HepG2 (cell line): ENCODE results near the gene ATP8A2. TPM values are rescaled to one million over a fixed set of nuclear protein-coding genes. Genes with fewer than 3 reads are reported as not detected.

Source experiments
- ATAC-seq: fragments of 200-7000 bp; cut with Tn5 transposase; 3 replicates; pipeline ENCODE4 v1.9.1; 2020; ENCODE audit warnings: mild to moderate bottlenecking, moderate library complexity
- BruUV-seq: library from RNA; stranded (reverse); fragments of 400-500 nt; replicated peaks from 2 replicates; lab custom pipeline; 2021; lab: Mats Ljungman, UMichigan
- CTCF ChIA-PET: fragments of 300-600 bp; formaldehyde crosslinking; extraction: SDS; loops from one replicate; lab custom pipeline; 2021; ENCODE audit warnings: low total read pairs, inconsistent platforms, low intra/inter-chr PET ratio; lab: Yijun Ruan, JAX
- POLR2A ChIA-PET: fragments of 350-600 bp; sonication (Branson Sonifier 250); formaldehyde crosslinking; loops from one replicate; lab custom pipeline; 2020; ENCODE audit warnings: antibody characterized with exemption, inconsistent platforms; lab: Yijun Ruan, JAX
- DNase-seq: peaks from one replicate; pipeline ENCODE4 v3.0.0-alpha.2; 2015; ENCODE audit warnings: low spot score
- FAIRE-seq: peaks from 3 replicates; lab custom pipeline; 2011; peaks lifted over from hg19 to GRCh38; lab: Jason Lieb, UNC
- H2AFZ ChIP-seq: one replicate; pipeline ENCODE4 v1.6.1; 2011; ENCODE audit warnings: low read length, inconsistent platforms
- H3K27ac ChIP-seq: fragments of 300-600 bp; 3 replicates; pipeline ENCODE4 v1.8.0; 2011; ENCODE audit warnings: mixed run types, mild to moderate bottlenecking, mixed read lengths, low read length, inconsistent platforms; ENCODE audit not compliant: insufficient read depth; ENCODE audit errors: extremely low read length
- H3K27me3 ChIP-seq, 2 experiments: fragments of 200-600 bp in 1 of 2; 2 replicates in 1 of 2; 3 replicates in 1 of 2; pipeline versions ENCODE4 v1.6.0 to v1.8.0; 2011; ENCODE audit warnings: low read length in 2 of 2, mild to moderate bottlenecking in 2 of 2, moderate library complexity in 2 of 2, inconsistent platforms in 1 of 2; ENCODE audit not compliant: insufficient read depth in 2 of 2, control insufficient read depth in 1 of 2
- H3K36me3 ChIP-seq, 2 experiments: fragments of 200-600 bp in 1 of 2; replicated peaks in 1 of 2; 2 replicates in 1 of 2; 3 replicates in 1 of 2; pipeline versions ENCODE4 v1.5.1 to v1.8.0; 2011; ENCODE audit warnings: low read length in 2 of 2, inconsistent platforms in 1 of 2; ENCODE audit not compliant: insufficient read depth in 2 of 2, control insufficient read depth in 1 of 2
- H3K4me1 ChIP-seq: 2 replicates; pipeline ENCODE4 v1.5.1; 2012; ENCODE audit warnings: low read length, inconsistent platforms; ENCODE audit not compliant: insufficient read depth
- H3K4me2 ChIP-seq: 2 replicates; pipeline ENCODE4 v1.6.0; 2011; ENCODE audit warnings: low read depth, low read length, inconsistent platforms
- H3K4me3 ChIP-seq, 3 experiments: fragments of 200-600 bp in 1 of 3; sonication (generic), shearing (Covaris generic) in 1 of 3; replicated peaks in 1 of 3; 2 replicates each; pipeline ENCODE4 v1.5.1; 2011 to 2016; ENCODE audit warnings: low read length in 3 of 3, inconsistent platforms in 2 of 3, low read depth in 2 of 3, mild to moderate bottlenecking in 2 of 3, control low read depth in 1 of 3, mixed read lengths in 1 of 3; ENCODE audit not compliant: insufficient read depth in 1 of 3
- H3K79me2 ChIP-seq: one replicate; pipeline ENCODE4 v1.6.1; 2011; ENCODE audit warnings: low read length, inconsistent platforms; ENCODE audit not compliant: insufficient read depth
- H3K9ac ChIP-seq: 2 replicates; pipeline ENCODE4 v1.6.0; 2011; ENCODE audit warnings: mild to moderate bottlenecking, low read depth, low read length, inconsistent platforms; ENCODE audit not compliant: insufficient read depth
- H3K9me3 ChIP-seq: 2 replicates; pipeline ENCODE4 v1.5.1; 2012; ENCODE audit warnings: mild to moderate bottlenecking, low read length
- H4K20me1 ChIP-seq: 2 replicates; pipeline ENCODE4 v1.6.0; 2011; ENCODE audit warnings: inconsistent platforms, mild to moderate bottlenecking, low read length, moderate library complexity; ENCODE audit not compliant: insufficient read depth
- FOXO1 ChIP-seq: sonication (generic); formaldehyde crosslinking; IDR thresholded peaks from 2 replicates; pipeline ENCODE4 v1.4.0; 2020; ENCODE audit warnings: missing genetic modification reagents
- KDM1A ChIP-seq: IDR thresholded peaks from 2 replicates; pipeline ENCODE4 v1.6.1; 2016; ENCODE audit warnings: missing compliant biosample characterization
- NCOA5 ChIP-seq: sonication (generic); formaldehyde crosslinking; IDR thresholded peaks from 2 replicates; pipeline ENCODE4 v1.4.0; 2020; ENCODE audit warnings: missing genetic modification reagents
- NFRKB ChIP-seq: fragments of 450-650 bp; IDR thresholded peaks from 2 replicates; pipeline ENCODE4 v1.6.1; 2017
- NFYC ChIP-seq: IDR thresholded peaks from 2 replicates; pipeline ENCODE4 v1.6.1; 2016; ENCODE audit warnings: missing genetic modification reagents, missing compliant biosample characterization
- PRPF4 ChIP-seq: fragments of 200-400 bp; formaldehyde crosslinking; IDR thresholded peaks from 2 replicates; pipeline ENCODE4 v1.6.1; 2016; ENCODE audit warnings: low read length, low read depth; ENCODE audit not compliant: poor library complexity, severe bottlenecking
- RARG ChIP-seq: sonication (generic); formaldehyde crosslinking; IDR thresholded peaks from 2 replicates; pipeline ENCODE4 v1.4.0; 2020; ENCODE audit warnings: low read depth, mild to moderate bottlenecking, missing genetic modification reagents
- SP5 ChIP-seq: IDR thresholded peaks from 2 replicates; pipeline ENCODE4 v1.6.1; 2016; ENCODE audit warnings: low read depth, borderline replicate concordance
- ZBTB20 ChIP-seq: sonication (generic); formaldehyde crosslinking; IDR thresholded peaks from 2 replicates; pipeline ENCODE4 v1.8.1; 2023; ENCODE audit warnings: missing genetic modification reagents, low read depth, mild to moderate bottlenecking, borderline replicate concordance
- ZNF562 ChIP-seq: sonication (generic); formaldehyde crosslinking; IDR thresholded peaks from 2 replicates; pipeline ENCODE4 v1.8.0; 2022; ENCODE audit warnings: missing genetic modification reagents, borderline replicate concordance
- ZNF614 ChIP-seq: IDR thresholded peaks from 2 replicates; pipeline ENCODE4 v1.6.1; 2018; ENCODE audit warnings: missing biosample characterization, missing genetic modification reagents, inconsistent platforms, borderline replicate concordance
- ZNF652 ChIP-seq: IDR thresholded peaks from 2 replicates; pipeline ENCODE4 v1.6.1; 2016; ENCODE audit warnings: low read depth, borderline replicate concordance
- ZNF782 ChIP-seq: sonication (generic); formaldehyde crosslinking; IDR thresholded peaks from 2 replicates; pipeline ENCODE4 v1.4.0; 2020; ENCODE audit warnings: missing genetic modification reagents, mild to moderate bottlenecking, borderline replicate concordance
- ZSCAN22 ChIP-seq: sonication (generic); formaldehyde crosslinking; IDR thresholded peaks from 2 replicates; pipeline ENCODE4 v1.4.0; 2020; ENCODE audit warnings: mild to moderate bottlenecking, missing genetic modification reagents
- WGBS: methylation state at CpG from one replicate; pipeline ENCODE4 v1.1.6; 2017; ENCODE audit warnings: low lambda C conversion rate; 5-methylcytosine and 5-hydroxymethylcytosine counted together
- in situ Hi-C: cut with HindIII; loops from 2 replicates; pipeline ENCODE4 v1.10.0; 2017; ENCODE audit warnings: low pct_unique_long_range_greater_than_20kb; ENCODE audit not compliant: extremely low pct_ligation_motif_present
- intact Hi-C: fragments of 100-400 bp; cut with micrococcal nuclease; formaldehyde crosslinking; loops from one replicate; pipeline ENCODE4 v1.10.0; 2022; ENCODE audit not compliant: unreplicated experiment
- polyA plus RNA-seq, 8 experiments: library from polyadenylated mRNA; depleted of rRNA in 3 of 8; stranded (reverse) in 7 of 8; unstranded in 1 of 8; fragments of >200 nt; fragmentation: Illumina TruSeq in 4 of 8; extraction: Trizol in 4 of 8; gene quantifications; 2 replicates each; pipeline versions ENCODE4 v1.2.1 to v1.2.3, GENCODE V29; 2011 to 2016; ENCODE audit warnings: low read depth in 4 of 8, missing spikeins in 1 of 8, mixed read lengths in 1 of 8; ENCODE audit not compliant: insufficient read depth in 1 of 8
- total RNA-seq, 5 experiments: library from RNA; depleted of rRNA; stranded (reverse); fragments of >200 nt; fragmentation: Illumina TruSeq; extraction: Trizol; gene quantifications; 2 replicates each; pipeline ENCODE4 v1.2.3, GENCODE V29; 2016; ENCODE audit warnings: low read depth in 1 of 5
- TF ChIP-seq, protein P1 (sequence below): sonication (generic); formaldehyde crosslinking; IDR thresholded peaks from 2 replicates; pipeline ENCODE4 v1.4.0; 2020; ENCODE audit warnings: missing genetic modification reagents

Gene ATP8A2
- total and polyA plus RNA-seq, 2 of the 13 experiments (the other 11 are each of a cell fraction or from before 2014, with no cell fraction given) = 0.09 TPM; not detected in 1

DNA sequence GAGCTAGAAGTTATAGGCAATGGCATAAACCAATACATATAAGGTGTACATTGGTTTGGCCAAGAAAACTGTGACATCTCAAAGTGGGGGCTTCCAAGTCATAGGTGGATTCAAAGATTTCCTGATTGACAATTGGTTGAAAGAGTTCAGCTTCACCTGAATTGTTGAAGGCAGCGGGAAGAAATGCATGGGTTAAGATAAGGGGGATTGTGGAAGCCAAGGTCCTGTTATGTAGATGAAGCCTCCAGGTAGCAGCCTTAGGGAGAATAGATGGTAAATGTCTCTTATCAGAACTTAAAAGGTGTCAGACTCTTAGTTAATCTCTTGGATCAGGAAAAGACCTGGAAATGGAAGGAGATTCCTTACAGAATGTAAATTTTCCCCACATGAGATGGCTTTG is 26.0 kb downstream of the ATP8A2 start:
- intact Hi-C loops = no loop called here
- ChIA-PET CTCF (no interaction called here), POLR2A (no interaction called here)
- no peak overlapping the region for H3K9ac ChIP-seq
- TF ChIP-seq FOXO1 (CRISPR knock-in tag) (no peak), ZNF652 (CRISPR knock-in tag) (no peak), NFRKB (no peak), ZNF562 (CRISPR knock-in tag) (no peak), ZSCAN22 (no peak), NFYC (CRISPR knock-in tag) (no peak), ZBTB20 (CRISPR knock-in tag) (no peak), PRPF4 (no peak), KDM1A (CRISPR knock-in tag) (no peak), SP5 (CRISPR knock-in tag) (no peak), RARG (CRISPR knock-in tag) (no peak), ZNF614 (no peak), NCOA5 (CRISPR knock-in tag) (no peak), ZNF782 (no peak)
- TF ChIP-seq, protein P1, sequence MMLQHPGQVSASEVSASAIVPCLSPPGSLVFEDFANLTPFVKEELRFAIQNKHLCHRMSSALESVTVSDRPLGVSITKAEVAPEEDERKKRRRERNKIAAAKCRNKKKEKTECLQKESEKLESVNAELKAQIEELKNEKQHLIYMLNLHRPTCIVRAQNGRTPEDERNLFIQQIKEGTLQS = no peak
- DNase-seq = no peak
- H3K9me3 ChIP-seq = no peaks in the 10 kb centered on the region
- ATAC-seq = no peak
- no peak overlapping the region for H2AFZ ChIP-seq
- no peak for FAIRE-seq
- in situ Hi-C loops = no loop called here
- no peaks in the 10 kb centered on the region for H3K4me1 ChIP-seq
- no peaks in the 10 kb centered on the region; a peak in 2 of 5 replicates for H3K27me3 ChIP-seq
- 0% methylated on average over 1 of the region's 1 CpG for WGBS
- H3K36me3 ChIP-seq = no peaks in the 10 kb centered on the region
- H3K4me2 ChIP-seq = no peak overlapping the region
- no peak overlapping the region for H3K4me3 ChIP-seq
- H3K79me2 ChIP-seq = no peaks in the 10 kb centered on the region
- no TSS peak for BruUV-seq
- no peaks in the 10 kb centered on the region for H4K20me1 ChIP-seq
- no peak overlapping the region for H3K27ac ChIP-seq
